ENCODE results near the gene RIT2. TPM values are rescaled to one million over a fixed set of nuclear protein-coding genes. Genes with fewer than 3 reads are reported as not detected.

RIT2 gene
- total RNA-seq, 1 experiment from 2014 or later, result 1.5 TPM

DNA sequence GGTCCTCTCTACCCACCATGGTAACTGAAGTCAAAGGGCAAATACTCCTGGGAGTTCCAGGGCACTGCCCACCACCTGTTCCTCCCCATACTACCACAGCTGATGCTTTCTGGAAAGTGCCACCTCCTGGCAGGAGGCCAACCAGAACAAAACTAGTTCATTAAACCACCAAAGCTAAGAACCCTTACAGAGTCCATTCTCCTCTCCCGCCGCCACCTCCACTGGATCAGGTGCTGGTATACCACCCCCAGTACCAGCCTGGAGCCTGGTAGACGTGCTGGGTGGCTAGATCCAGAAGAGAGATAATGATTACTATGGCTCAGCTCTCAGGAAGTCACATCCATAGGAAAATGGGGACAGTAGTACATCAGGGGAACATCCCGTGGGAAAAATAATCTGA is 300.9 kb downstream of the RIT2 start:
- no peak overlapping the region for H3K4me3 Mint-ChIP-seq
- no peaks in the 10 kb centered on the region for H3K36me3 Mint-ChIP-seq
- peaks cover 37% of the 10 kb centered on the region for H3K4me1 Mint-ChIP-seq
- ChIA-PET CTCF (no interaction called here), POLR2A (no interaction called here)
- no peaks in the 10 kb centered on the region for H3K9me3 Mint-ChIP-seq
- no peaks in the 10 kb centered on the region for H3K27me3 Mint-ChIP-seq (ENCODE audit: low read depth)
- TF ChIP-seq OVOL2 (CRISPR knock-in tag; IDR thresholded peaks at IDR 0.05; ENCODE audit: borderline replicate concordance) (no peak), SMAD3 (CRISPR knock-in tag; IDR thresholded peaks at IDR 0.05; ENCODE audit: borderline replicate concordance) (no peak), ELF4 (CRISPR knock-in tag; IDR thresholded peaks at IDR 0.05; ENCODE audit: low read depth) (no peak), FOXK1 (CRISPR knock-in tag; IDR thresholded peaks at IDR 0.05) (no peak), ZBTB21 (CRISPR knock-in tag; IDR thresholded peaks at IDR 0.05; ENCODE audit: borderline replicate concordance) (no peak), NFYB (CRISPR knock-in tag; conservative IDR thresholded peaks at IDR 0.05; ENCODE audit: low read depth) (no peak), ZNF263 (CRISPR knock-in tag; IDR thresholded peaks at IDR 0.05; ENCODE audit: low read depth) (no peak)
- TF ChIP-seq, protein P1, sequence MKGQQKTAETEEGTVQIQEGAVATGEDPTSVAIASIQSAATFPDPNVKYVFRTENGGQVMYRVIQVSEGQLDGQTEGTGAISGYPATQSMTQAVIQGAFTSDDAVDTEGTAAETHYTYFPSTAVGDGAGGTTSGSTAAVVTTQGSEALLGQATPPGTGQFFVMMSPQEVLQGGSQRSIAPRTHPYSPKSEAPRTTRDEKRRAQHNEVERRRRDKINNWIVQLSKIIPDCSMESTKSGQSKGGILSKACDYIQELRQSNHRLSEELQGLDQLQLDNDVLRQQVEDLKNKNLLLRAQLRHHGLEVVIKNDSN (CRISPR knock-in tag; IDR thresholded peaks at IDR 0.05), result no peak
- TF ChIP-seq, protein P2, sequence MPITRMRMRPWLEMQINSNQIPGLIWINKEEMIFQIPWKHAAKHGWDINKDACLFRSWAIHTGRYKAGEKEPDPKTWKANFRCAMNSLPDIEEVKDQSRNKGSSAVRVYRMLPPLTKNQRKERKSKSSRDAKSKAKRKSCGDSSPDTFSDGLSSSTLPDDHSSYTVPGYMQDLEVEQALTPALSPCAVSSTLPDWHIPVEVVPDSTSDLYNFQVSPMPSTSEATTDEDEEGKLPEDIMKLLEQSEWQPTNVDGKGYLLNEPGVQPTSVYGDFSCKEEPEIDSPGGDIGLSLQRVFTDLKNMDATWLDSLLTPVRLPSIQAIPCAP (CRISPR knock-in tag; IDR thresholded peaks at IDR 0.05), result no peak
- no peak for ATAC-seq
- H3K27ac Mint-ChIP-seq, result no peak overlapping the region
- DNase-seq (ENCODE audit: low spot score), result no peak

DNA sequence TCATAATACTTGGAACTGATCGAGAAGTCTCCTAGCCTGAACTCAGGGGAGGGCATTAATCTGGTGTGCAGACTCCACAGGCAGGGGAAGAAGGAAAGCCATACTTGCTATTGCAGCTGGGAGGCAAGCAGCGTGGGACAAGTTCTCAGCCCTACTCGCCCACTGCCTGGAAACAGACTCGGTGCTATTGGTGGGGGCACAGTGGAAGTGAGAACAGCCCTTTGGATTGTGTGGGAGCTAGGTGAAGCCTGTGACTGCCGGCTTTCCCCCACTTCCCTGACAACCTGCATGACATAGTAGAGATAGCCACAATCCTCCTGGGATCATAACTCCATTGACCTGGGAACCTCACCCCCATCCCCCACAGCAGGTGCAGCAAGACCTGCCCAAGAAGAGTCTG is 301.3 kb downstream of the RIT2 start:
- DNase-seq (ENCODE audit: low spot score) (no peak), ATAC-seq (no peak)
- no peaks in the 10 kb centered on the region for H3K36me3 Mint-ChIP-seq
- no peak overlapping the region for H3K4me3 Mint-ChIP-seq
- CTCF ChIA-PET, result no interaction called here
- H3K27ac Mint-ChIP-seq, result no peak overlapping the region
- peaks cover 35% of the 10 kb centered on the region for H3K4me1 Mint-ChIP-seq
- POLR2A ChIA-PET, result no interaction called here
- no peaks in the 10 kb centered on the region for H3K9me3 Mint-ChIP-seq
- H3K27me3 Mint-ChIP-seq (ENCODE audit: low read depth), result no peaks in the 10 kb centered on the region
- no peak for TF ChIP-seq RORB (CRISPR knock-in tag; IDR thresholded peaks at IDR 0.05)
- TF ChIP-seq ESRRA (CRISPR knock-in tag; IDR thresholded peaks at IDR 0.05; ENCODE audit: borderline replicate concordance), result no peak
- TF ChIP-seq, protein P3, sequence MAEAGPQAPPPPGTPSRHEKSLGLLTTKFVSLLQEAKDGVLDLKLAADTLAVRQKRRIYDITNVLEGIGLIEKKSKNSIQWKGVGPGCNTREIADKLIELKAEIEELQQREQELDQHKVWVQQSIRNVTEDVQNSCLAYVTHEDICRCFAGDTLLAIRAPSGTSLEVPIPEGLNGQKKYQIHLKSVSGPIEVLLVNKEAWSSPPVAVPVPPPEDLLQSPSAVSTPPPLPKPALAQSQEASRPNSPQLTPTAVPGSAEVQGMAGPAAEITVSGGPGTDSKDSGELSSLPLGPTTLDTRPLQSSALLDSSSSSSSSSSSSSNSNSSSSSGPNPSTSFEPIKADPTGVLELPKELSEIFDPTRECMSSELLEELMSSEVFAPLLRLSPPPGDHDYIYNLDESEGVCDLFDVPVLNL (CRISPR knock-in tag; IDR thresholded peaks at IDR 0.05; ENCODE audit: borderline replicate concordance, low read depth), result no peak
- TF ChIP-seq, protein P4, sequence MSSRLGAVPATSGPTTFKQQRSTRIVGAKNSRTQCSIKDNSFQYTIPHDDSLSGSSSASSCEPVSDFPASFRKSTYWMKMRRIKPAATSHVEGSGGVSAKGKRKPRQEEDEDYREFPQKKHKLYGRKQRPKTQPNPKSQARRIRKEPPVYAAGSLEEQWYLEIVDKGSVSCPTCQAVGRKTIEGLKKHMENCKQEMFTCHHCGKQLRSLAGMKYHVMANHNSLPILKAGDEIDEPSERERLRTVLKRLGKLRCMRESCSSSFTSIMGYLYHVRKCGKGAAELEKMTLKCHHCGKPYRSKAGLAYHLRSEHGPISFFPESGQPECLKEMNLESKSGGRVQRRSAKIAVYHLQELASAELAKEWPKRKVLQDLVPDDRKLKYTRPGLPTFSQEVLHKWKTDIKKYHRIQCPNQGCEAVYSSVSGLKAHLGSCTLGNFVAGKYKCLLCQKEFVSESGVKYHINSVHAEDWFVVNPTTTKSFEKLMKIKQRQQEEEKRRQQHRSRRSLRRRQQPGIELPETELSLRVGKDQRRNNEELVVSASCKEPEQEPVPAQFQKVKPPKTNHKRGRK (CRISPR knock-in tag; IDR thresholded peaks at IDR 0.05; ENCODE audit: borderline replicate concordance), result no peak
- TF ChIP-seq JUN (CRISPR knock-in tag; IDR thresholded peaks at IDR 0.05), result no peak
- TF ChIP-seq ATF1 (CRISPR knock-in tag; IDR thresholded peaks at IDR 0.05), result no peak
- TF ChIP-seq, protein P5, sequence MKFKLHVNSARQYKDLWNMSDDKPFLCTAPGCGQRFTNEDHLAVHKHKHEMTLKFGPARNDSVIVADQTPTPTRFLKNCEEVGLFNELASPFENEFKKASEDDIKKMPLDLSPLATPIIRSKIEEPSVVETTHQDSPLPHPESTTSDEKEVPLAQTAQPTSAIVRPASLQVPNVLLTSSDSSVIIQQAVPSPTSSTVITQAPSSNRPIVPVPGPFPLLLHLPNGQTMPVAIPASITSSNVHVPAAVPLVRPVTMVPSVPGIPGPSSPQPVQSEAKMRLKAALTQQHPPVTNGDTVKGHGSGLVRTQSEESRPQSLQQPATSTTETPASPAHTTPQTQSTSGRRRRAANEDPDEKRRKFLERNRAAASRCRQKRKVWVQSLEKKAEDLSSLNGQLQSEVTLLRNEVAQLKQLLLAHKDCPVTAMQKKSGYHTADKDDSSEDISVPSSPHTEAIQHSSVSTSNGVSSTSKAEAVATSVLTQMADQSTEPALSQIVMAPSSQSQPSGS (CRISPR knock-in tag; IDR thresholded peaks at IDR 0.05; ENCODE audit: borderline replicate concordance, low read depth), result no peak
- no peak for TF ChIP-seq ZNF121 (CRISPR knock-in tag; IDR thresholded peaks at IDR 0.05)
- TF ChIP-seq TCF7 (CRISPR knock-in tag; IDR thresholded peaks at IDR 0.05; ENCODE audit: low read depth), result no peak
- TF ChIP-seq, protein P1 (CRISPR knock-in tag; IDR thresholded peaks at IDR 0.05), result no peak
- no peak for TF ChIP-seq ZNF423 (CRISPR knock-in tag; IDR thresholded peaks at IDR 0.05)
- TF ChIP-seq, protein P6, sequence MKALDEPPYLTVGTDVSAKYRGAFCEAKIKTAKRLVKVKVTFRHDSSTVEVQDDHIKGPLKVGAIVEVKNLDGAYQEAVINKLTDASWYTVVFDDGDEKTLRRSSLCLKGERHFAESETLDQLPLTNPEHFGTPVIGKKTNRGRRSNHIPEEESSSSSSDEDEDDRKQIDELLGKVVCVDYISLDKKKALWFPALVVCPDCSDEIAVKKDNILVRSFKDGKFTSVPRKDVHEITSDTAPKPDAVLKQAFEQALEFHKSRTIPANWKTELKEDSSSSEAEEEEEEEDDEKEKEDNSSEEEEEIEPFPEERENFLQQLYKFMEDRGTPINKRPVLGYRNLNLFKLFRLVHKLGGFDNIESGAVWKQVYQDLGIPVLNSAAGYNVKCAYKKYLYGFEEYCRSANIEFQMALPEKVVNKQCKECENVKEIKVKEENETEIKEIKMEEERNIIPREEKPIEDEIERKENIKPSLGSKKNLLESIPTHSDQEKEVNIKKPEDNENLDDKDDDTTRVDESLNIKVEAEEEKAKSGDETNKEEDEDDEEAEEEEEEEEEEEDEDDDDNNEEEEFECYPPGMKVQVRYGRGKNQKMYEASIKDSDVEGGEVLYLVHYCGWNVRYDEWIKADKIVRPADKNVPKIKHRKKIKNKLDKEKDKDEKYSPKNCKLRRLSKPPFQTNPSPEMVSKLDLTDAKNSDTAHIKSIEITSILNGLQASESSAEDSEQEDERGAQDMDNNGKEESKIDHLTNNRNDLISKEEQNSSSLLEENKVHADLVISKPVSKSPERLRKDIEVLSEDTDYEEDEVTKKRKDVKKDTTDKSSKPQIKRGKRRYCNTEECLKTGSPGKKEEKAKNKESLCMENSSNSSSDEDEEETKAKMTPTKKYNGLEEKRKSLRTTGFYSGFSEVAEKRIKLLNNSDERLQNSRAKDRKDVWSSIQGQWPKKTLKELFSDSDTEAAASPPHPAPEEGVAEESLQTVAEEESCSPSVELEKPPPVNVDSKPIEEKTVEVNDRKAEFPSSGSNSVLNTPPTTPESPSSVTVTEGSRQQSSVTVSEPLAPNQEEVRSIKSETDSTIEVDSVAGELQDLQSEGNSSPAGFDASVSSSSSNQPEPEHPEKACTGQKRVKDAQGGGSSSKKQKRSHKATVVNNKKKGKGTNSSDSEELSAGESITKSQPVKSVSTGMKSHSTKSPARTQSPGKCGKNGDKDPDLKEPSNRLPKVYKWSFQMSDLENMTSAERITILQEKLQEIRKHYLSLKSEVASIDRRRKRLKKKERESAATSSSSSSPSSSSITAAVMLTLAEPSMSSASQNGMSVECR (CRISPR knock-in tag; IDR thresholded peaks at IDR 0.05; ENCODE audit: borderline replicate concordance), result no peak
- TF ChIP-seq, protein P7, sequence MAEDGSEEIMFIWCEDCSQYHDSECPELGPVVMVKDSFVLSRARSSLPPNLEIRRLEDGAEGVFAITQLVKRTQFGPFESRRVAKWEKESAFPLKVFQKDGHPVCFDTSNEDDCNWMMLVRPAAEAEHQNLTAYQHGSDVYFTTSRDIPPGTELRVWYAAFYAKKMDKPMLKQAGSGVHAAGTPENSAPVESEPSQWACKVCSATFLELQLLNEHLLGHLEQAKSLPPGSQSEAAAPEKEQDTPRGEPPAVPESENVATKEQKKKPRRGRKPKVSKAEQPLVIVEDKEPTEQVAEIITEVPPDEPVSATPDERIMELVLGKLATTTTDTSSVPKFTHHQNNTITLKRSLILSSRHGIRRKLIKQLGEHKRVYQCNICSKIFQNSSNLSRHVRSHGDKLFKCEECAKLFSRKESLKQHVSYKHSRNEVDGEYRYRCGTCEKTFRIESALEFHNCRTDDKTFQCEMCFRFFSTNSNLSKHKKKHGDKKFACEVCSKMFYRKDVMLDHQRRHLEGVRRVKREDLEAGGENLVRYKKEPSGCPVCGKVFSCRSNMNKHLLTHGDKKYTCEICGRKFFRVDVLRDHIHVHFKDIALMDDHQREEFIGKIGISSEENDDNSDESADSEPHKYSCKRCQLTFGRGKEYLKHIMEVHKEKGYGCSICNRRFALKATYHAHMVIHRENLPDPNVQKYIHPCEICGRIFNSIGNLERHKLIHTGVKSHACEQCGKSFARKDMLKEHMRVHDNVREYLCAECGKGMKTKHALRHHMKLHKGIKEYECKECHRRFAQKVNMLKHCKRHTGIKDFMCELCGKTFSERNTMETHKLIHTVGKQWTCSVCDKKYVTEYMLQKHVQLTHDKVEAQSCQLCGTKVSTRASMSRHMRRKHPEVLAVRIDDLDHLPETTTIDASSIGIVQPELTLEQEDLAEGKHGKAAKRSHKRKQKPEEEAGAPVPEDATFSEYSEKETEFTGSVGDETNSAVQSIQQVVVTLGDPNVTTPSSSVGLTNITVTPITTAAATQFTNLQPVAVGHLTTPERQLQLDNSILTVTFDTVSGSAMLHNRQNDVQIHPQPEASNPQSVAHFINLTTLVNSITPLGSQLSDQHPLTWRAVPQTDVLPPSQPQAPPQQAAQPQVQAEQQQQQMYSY (CRISPR knock-in tag; IDR thresholded peaks at IDR 0.05), result no peak

All from WTC11 (cell line).